HEK293 (cell line): ENCODE measurements around the gene PMP22.

Experiments used
- CTCF ChIA-PET: fragments of 350-600 bp; formaldehyde crosslinking; extraction: SDS; loops from one replicate; lab custom pipeline; 2021; ENCODE audit warnings: antibody characterized with exemption; lab: Yijun Ruan, JAX
- POLR2A ChIA-PET: fragments of 300-600 bp; formaldehyde crosslinking; extraction: SDS; loops from one replicate; lab custom pipeline; 2020; ENCODE audit warnings: antibody characterized with exemption, inconsistent platforms; lab: Yijun Ruan, JAX
- H3K27ac ChIP-seq: fragments of 200-500 bp; sonication (Bioruptor generic); 2 replicates; pipeline ENCODE4 v1.5.1; 2014; ENCODE audit warnings: low read depth, low read length, control low read depth, inconsistent platforms; ENCODE audit errors: extremely low read depth
- H3K36me3 ChIP-seq, 2 experiments: fragments of 200-500 bp in 1 of 2; sonication (Bioruptor generic) in 1 of 2; 1 replicate in 1 of 2; 2 replicates in 1 of 2; pipeline ENCODE4 v1.5.1; 2014 to 2017; ENCODE audit warnings: inconsistent platforms in 2 of 2, low read length in 2 of 2; ENCODE audit not compliant: control insufficient read depth in 2 of 2, insufficient read depth in 1 of 2
- H3K4me1 ChIP-seq: fragments of 200-500 bp; sonication (Bioruptor generic); 2 replicates; pipeline ENCODE4 v1.5.1; 2014; ENCODE audit warnings: mild to moderate bottlenecking, low read length, inconsistent platforms; ENCODE audit not compliant: control insufficient read depth, insufficient read depth
- H3K4me3 ChIP-seq: 2 replicates; pipeline ENCODE4 v1.5.1; 2011; ENCODE audit warnings: low read depth, mild to moderate bottlenecking, control low read depth, low read length, moderate library complexity
- H3K9me3 ChIP-seq: fragments of 200-500 bp; sonication (Bioruptor generic); 2 replicates; pipeline ENCODE4 v1.5.1; 2014; ENCODE audit warnings: low read depth, low read length, inconsistent platforms; ENCODE audit not compliant: control insufficient read depth, insufficient read depth
- AEBP2 ChIP-seq: fragments of 450-650 bp; formaldehyde crosslinking; IDR thresholded peaks from 2 replicates; pipeline ENCODE4 v1.5.1; 2016; ENCODE audit warnings: missing biosample characterization, missing genetic modification characterization, borderline replicate concordance
- MEIS1 ChIP-seq: sonication (generic); formaldehyde crosslinking; IDR thresholded peaks from 2 replicates; pipeline ENCODE4 v1.8.1; 2022; ENCODE audit warnings: missing genetic modification reagents, mild to moderate bottlenecking, borderline replicate concordance
- MYNN ChIP-seq: fragments of 450-650 bp; formaldehyde crosslinking; IDR thresholded peaks from 2 replicates; pipeline ENCODE4 v1.5.1; 2016; ENCODE audit warnings: missing biosample characterization, missing genetic modification characterization, borderline replicate concordance
- SETDB1 ChIP-seq: IDR thresholded peaks from one replicate; pipeline ENCODE4 v1.6.1; 2017; ENCODE audit warnings: mild to moderate bottlenecking, low read length, moderate library complexity, mixed read lengths; ENCODE audit not compliant: insufficient read length
- TCF7L2 ChIP-seq: IDR thresholded peaks from 2 replicates; pipeline ENCODE4 v1.6.1; 2011; ENCODE audit warnings: low read depth, mild to moderate bottlenecking, inconsistent platforms, low read length, moderate library complexity, borderline replicate concordance
- TSHZ1 ChIP-seq: fragments of 450-650 bp; formaldehyde crosslinking; IDR thresholded peaks from 2 replicates; pipeline ENCODE4 v1.5.1; 2016; ENCODE audit warnings: missing biosample characterization, missing genetic modification characterization, borderline replicate concordance
- ZFP41 ChIP-seq: fragments of 450-650 bp; formaldehyde crosslinking; IDR thresholded peaks from 2 replicates; pipeline ENCODE4 v1.5.1; 2016; ENCODE audit warnings: missing biosample characterization, missing genetic modification characterization, borderline replicate concordance
- ZNF341 ChIP-seq: fragments of 450-650 bp; formaldehyde crosslinking; IDR thresholded peaks from 2 replicates; pipeline ENCODE4; 2016; ENCODE audit warnings: low read depth, missing biosample characterization, missing genetic modification characterization
- ZNF354C ChIP-seq: fragments of 450-650 bp; formaldehyde crosslinking; IDR thresholded peaks from 2 replicates; pipeline ENCODE4 v1.5.1; 2016; ENCODE audit warnings: missing biosample characterization, missing genetic modification characterization, low read depth, borderline replicate concordance
- ZNF391 ChIP-seq: fragments of 450-650 bp; formaldehyde crosslinking; IDR thresholded peaks from 2 replicates; pipeline ENCODE4 v1.5.1; 2016; ENCODE audit warnings: low read depth, missing biosample characterization, missing genetic modification characterization, borderline replicate concordance
- ZNF48 ChIP-seq: fragments of 450-650 bp; formaldehyde crosslinking; IDR thresholded peaks from 2 replicates; pipeline ENCODE4 v1.5.1; 2016; ENCODE audit warnings: missing biosample characterization, missing genetic modification characterization
- ZNF513 ChIP-seq: fragments of 450-650 bp; IDR thresholded peaks from 2 replicates; pipeline ENCODE4 v1.5.1; 2018; ENCODE audit warnings: missing biosample characterization, missing genetic modification characterization
- ZNF549 ChIP-seq: fragments of 450-650 bp; IDR thresholded peaks from 2 replicates; pipeline ENCODE4 v1.5.1; 2018; ENCODE audit warnings: missing biosample characterization, missing genetic modification characterization, mild to moderate bottlenecking, inconsistent platforms, moderate library complexity
- ZNF600 ChIP-seq: fragments of 450-650 bp; formaldehyde crosslinking; IDR thresholded peaks from 2 replicates; pipeline ENCODE4 v1.5.1; 2016; ENCODE audit warnings: missing biosample characterization, missing genetic modification characterization
- ZNF629 ChIP-seq: fragments of 450-650 bp; formaldehyde crosslinking; IDR thresholded peaks from 2 replicates; pipeline ENCODE4 v1.5.1; 2017; ENCODE audit warnings: missing biosample characterization, missing genetic modification characterization
- TF ChIP-seq, protein P1 (sequence below): fragments of 450-650 bp; formaldehyde crosslinking; IDR thresholded peaks from 2 replicates; pipeline ENCODE4 v1.5.1; 2016; ENCODE audit warnings: missing biosample characterization, missing genetic modification characterization, low read depth

PMP22 gene

GRCh38 chr17:15269087-15269779 lies 4.1 kb upstream of the PMP22 start:
- Histone ChIP-seq H3K27ac (no peak overlapping the region), H3K36me3 (no peaks in the 10 kb centered on the region), H3K4me3 (no peak overlapping the region), H3K9me3 (no peaks in the 10 kb centered on the region), H3K4me1 (no peaks in the 10 kb centered on the region)
- TF ChIP-seq AEBP2 (tag by site-specific recombination) (no peak), TSHZ1 (tag by site-specific recombination) (no peak), ZNF391 (tag by site-specific recombination) (no peak), SETDB1 (no peak), ZNF600 (tag by site-specific recombination) (no peak), MEIS1 (no peak), ZFP41 (tag by site-specific recombination) (no peak), ZNF341 (tag by site-specific recombination) (no peak), ZNF48 (tag by site-specific recombination) (no peak), ZNF354C (tag by site-specific recombination) (no peak), MYNN (no peak), ZNF629 (tag by site-specific recombination) (no peak), TCF7L2 (no peak), ZNF549 (tag by site-specific recombination) (no peak), ZNF513 (tag by site-specific recombination) (no peak)
- TF ChIP-seq, protein P1, sequence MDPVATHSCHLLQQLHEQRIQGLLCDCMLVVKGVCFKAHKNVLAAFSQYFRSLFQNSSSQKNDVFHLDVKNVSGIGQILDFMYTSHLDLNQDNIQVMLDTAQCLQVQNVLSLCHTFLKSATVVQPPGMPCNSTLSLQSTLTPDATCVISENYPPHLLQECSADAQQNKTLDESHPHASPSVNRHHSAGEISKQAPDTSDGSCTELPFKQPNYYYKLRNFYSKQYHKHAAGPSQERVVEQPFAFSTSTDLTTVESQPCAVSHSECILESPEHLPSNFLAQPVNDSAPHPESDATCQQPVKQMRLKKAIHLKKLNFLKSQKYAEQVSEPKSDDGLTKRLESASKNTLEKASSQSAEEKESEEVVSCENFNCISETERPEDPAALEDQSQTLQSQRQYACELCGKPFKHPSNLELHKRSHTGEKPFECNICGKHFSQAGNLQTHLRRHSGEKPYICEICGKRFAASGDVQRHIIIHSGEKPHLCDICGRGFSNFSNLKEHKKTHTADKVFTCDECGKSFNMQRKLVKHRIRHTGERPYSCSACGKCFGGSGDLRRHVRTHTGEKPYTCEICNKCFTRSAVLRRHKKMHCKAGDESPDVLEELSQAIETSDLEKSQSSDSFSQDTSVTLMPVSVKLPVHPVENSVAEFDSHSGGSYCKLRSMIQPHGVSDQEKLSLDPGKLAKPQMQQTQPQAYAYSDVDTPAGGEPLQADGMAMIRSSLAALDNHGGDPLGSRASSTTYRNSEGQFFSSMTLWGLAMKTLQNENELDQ (tag by site-specific recombination) = no peak
- ChIA-PET CTCF (interaction anchor here (0.9 kb wide), 1 partner anchor 11 kb away, joined by 3 read pairs; no protein-coding TSS in a partner anchor), POLR2A (no interaction called here)
